H1 (cell line): ENCODE measurements around the gene HECTD4. TPM values are rescaled to one million over a fixed set of nuclear protein-coding genes. Genes with fewer than 3 reads are reported as not detected.

ENCODE experiments used
- CTCF ChIA-PET: fragments of 300-600 bp; sonication (Branson Sonifier 250); formaldehyde crosslinking; loops from one replicate; lab custom pipeline; 2021; ENCODE audit not compliant: partially characterized antibody; lab: Charles Lee
- POLR2A ChIA-PET: fragments of 300-600 bp; sonication (Branson Sonifier 250); formaldehyde crosslinking; loops from one replicate; lab custom pipeline; 2021; ENCODE audit warnings: inconsistent platforms; ENCODE audit not compliant: partially characterized antibody; lab: Charles Lee
- DNase-seq, 2 experiments: peaks; one replicate each; pipeline versions ENCODE4 v3.0.0 to v3.0.0-alpha.2; 2010 to 2022; ENCODE audit warnings: low spot score in 2 of 2, low read depth in 1 of 2, mixed read lengths in 1 of 2
- FAIRE-seq: peaks from 2 replicates; lab custom pipeline; 2011; peaks lifted over from hg19 to GRCh38; lab: Jason Lieb, UNC
- H2AFZ ChIP-seq: 2 replicates; pipeline ENCODE4 v1.8.1; 2012; ENCODE audit warnings: low read length, inconsistent platforms
- H2AK5ac ChIP-seq: 2 replicates; pipeline ENCODE4 v1.6.1; 2013; ENCODE audit warnings: low read depth, low read length
- H2BK120ac ChIP-seq: replicated peaks from 2 replicates; pipeline ENCODE3; 2013; ENCODE audit warnings: low read depth, low read length, inconsistent platforms
- H2BK12ac ChIP-seq: 2 replicates; pipeline ENCODE4 v1.6.1; 2013; ENCODE audit warnings: low read depth, low read length
- H2BK15ac ChIP-seq: 2 replicates; pipeline ENCODE4 v1.6.1; 2013; ENCODE audit warnings: low read length
- H2BK20ac ChIP-seq: 2 replicates; pipeline ENCODE4 v1.6.1; 2013; ENCODE audit warnings: low read length
- H2BK5ac ChIP-seq: 2 replicates; pipeline ENCODE4 v1.6.1; 2013; ENCODE audit warnings: low read depth, low read length
- H3K14ac ChIP-seq: 2 replicates; pipeline ENCODE4 v1.6.1; 2013; ENCODE audit warnings: inconsistent platforms; ENCODE audit not compliant: insufficient read length
- H3K18ac ChIP-seq: 2 replicates; pipeline ENCODE4 v1.6.1; 2013; ENCODE audit warnings: low read length; ENCODE audit errors: extremely low read depth
- H3K23ac ChIP-seq: 2 replicates; pipeline ENCODE4 v1.6.1; 2013; ENCODE audit warnings: inconsistent platforms; ENCODE audit not compliant: insufficient read length
- H3K23me2 ChIP-seq: 2 replicates; pipeline ENCODE4 v1.6.1; 2013; ENCODE audit warnings: low read depth, low read length
- H3K27ac ChIP-seq: 2 replicates; pipeline ENCODE4 v1.6.1; 2011; ENCODE audit warnings: low read depth, low read length, inconsistent platforms
- H3K27me3 ChIP-seq, 4 experiments: replicated peaks in 1 of 4; 1 replicate in 1 of 4; 2 replicates in 3 of 4; pipeline versions ENCODE4 v1.6.1 to v1.8.1; 2011 to 2013; ENCODE audit warnings: low read length in 3 of 4, mild to moderate bottlenecking in 3 of 4, inconsistent platforms in 2 of 4, mixed read lengths in 2 of 4, moderate library complexity in 1 of 4; ENCODE audit not compliant: control insufficient read depth in 3 of 4, insufficient read depth in 3 of 4; ENCODE audit errors: extremely low read depth in 1 of 4
- H3K36me3 ChIP-seq, 4 experiments: 2 replicates each; pipeline versions ENCODE4 v1.6.1 to v1.8.1; 2011 to 2013; ENCODE audit warnings: mild to moderate bottlenecking in 4 of 4, low read length in 3 of 4, moderate library complexity in 2 of 4, control low read depth in 1 of 4, inconsistent platforms in 1 of 4; ENCODE audit not compliant: insufficient read depth in 4 of 4, control insufficient read depth in 2 of 4
- H3K4ac ChIP-seq: replicated peaks from 2 replicates; pipeline ENCODE3; 2013; ENCODE audit warnings: low read length, low read depth, mixed read lengths, inconsistent platforms; ENCODE audit not compliant: insufficient read length
- H3K4me1 ChIP-seq, 4 experiments: replicated peaks in 1 of 4; 1 replicate in 1 of 4; 2 replicates in 3 of 4; pipeline versions ENCODE4 v1.6.1 to v1.8.1; 2011 to 2013; ENCODE audit warnings: low read length in 3 of 4, inconsistent platforms in 2 of 4, mixed read lengths in 1 of 4; ENCODE audit not compliant: insufficient read depth in 4 of 4, control insufficient read depth in 3 of 4
- H3K4me2 ChIP-seq, 2 experiments: 2 replicates each; pipeline versions ENCODE4 v1.6.1 to v1.8.1; 2011 to 2013; ENCODE audit warnings: low read depth in 2 of 2, low read length in 2 of 2, control low read depth in 1 of 2, inconsistent platforms in 1 of 2, mild to moderate bottlenecking in 1 of 2; ENCODE audit not compliant: insufficient read depth in 1 of 2
- H3K4me3 ChIP-seq, 4 experiments: fragments of 200-600, 300-600 bp in 1 of 4; sonication (generic), shearing (Covaris generic), sonication (Bioruptor Twin) in 1 of 4; 2 replicates each; pipeline versions ENCODE4 v1.5.1 to v1.8.1; 2011 to 2016; ENCODE audit warnings: low read length in 4 of 4, low read depth in 3 of 4, control low read depth in 2 of 4, inconsistent platforms in 2 of 4, mild to moderate bottlenecking in 2 of 4, mixed read lengths in 1 of 4, moderate library complexity in 1 of 4; ENCODE audit not compliant: insufficient read depth in 2 of 4; ENCODE audit errors: extremely low read depth in 1 of 4
- H3K56ac ChIP-seq: replicated peaks from 2 replicates; pipeline ENCODE3; 2013; ENCODE audit warnings: low read depth, mild to moderate bottlenecking, mixed read lengths, low read length, inconsistent platforms; ENCODE audit not compliant: insufficient read length
- H3K79me1 ChIP-seq: 2 replicates; pipeline ENCODE4 v1.6.1; 2013; ENCODE audit warnings: low read depth, low read length, control low read depth
- H3K79me2 ChIP-seq, 2 experiments: 2 replicates each; pipeline versions ENCODE4 v1.6.1 to v1.8.1; 2012 to 2013; ENCODE audit warnings: low read length in 2 of 2, mild to moderate bottlenecking in 2 of 2, inconsistent platforms in 1 of 2; ENCODE audit not compliant: insufficient read depth in 2 of 2, control insufficient read depth in 1 of 2
- H3K9ac ChIP-seq, 4 experiments: replicated peaks in 1 of 4; 1 replicate in 1 of 4; 2 replicates in 3 of 4; pipeline versions ENCODE4 v1.6.1 to v1.8.1; 2011 to 2013; ENCODE audit warnings: low read depth in 3 of 4, low read length in 3 of 4, control low read depth in 2 of 4, mild to moderate bottlenecking in 2 of 4, moderate library complexity in 2 of 4, inconsistent platforms in 1 of 4; ENCODE audit errors: extremely low read depth in 1 of 4
- H3K9me3 ChIP-seq, 2 experiments: 2 replicates each; pipeline versions ENCODE4 v1.6.1 to v1.8.1; 2012 to 2013; ENCODE audit warnings: mild to moderate bottlenecking in 2 of 2, moderate library complexity in 2 of 2, control low read depth in 1 of 2, inconsistent platforms in 1 of 2, low read depth in 1 of 2, low read length in 1 of 2, mixed read lengths in 1 of 2; ENCODE audit not compliant: insufficient read depth in 2 of 2
- H4K20me1 ChIP-seq, 2 experiments: replicated peaks in 1 of 2; 2 replicates each; pipeline versions ENCODE3 to v1.8.1; 2011 to 2013; ENCODE audit warnings: inconsistent platforms in 2 of 2, low read length in 2 of 2, mild to moderate bottlenecking in 1 of 2; ENCODE audit not compliant: insufficient read depth in 2 of 2, control insufficient read depth in 1 of 2
- H4K5ac ChIP-seq: 2 replicates; pipeline ENCODE4 v1.6.1; 2013; ENCODE audit warnings: low read length, low read depth, mixed read lengths, inconsistent platforms; ENCODE audit not compliant: insufficient read length
- H4K8ac ChIP-seq: 2 replicates; pipeline ENCODE4 v1.8.0; 2013; ENCODE audit warnings: mild to moderate bottlenecking, moderate library complexity, low read length, inconsistent platforms; ENCODE audit not compliant: insufficient read depth; ENCODE audit errors: extremely low read depth
- H4K91ac ChIP-seq: replicated peaks from 2 replicates; pipeline ENCODE3; 2013; ENCODE audit warnings: low read length, mixed read lengths, inconsistent platforms; ENCODE audit not compliant: insufficient read length
- CHD2 ChIP-seq: IDR thresholded peaks from 2 replicates; pipeline ENCODE4 v1.6.1; 2012; ENCODE audit warnings: low read length, improper control_type of control experiment
- CTCF ChIP-seq, 3 experiments: IDR thresholded peaks; 1 replicate in 2 of 3; 2 replicates in 1 of 3; pipeline versions ENCODE4 v1.5.1 to v1.6.1; 2011; ENCODE audit warnings: low read length in 3 of 3, mild to moderate bottlenecking in 3 of 3, inconsistent platforms in 2 of 3, low read depth in 1 of 3, moderate library complexity in 1 of 3; ENCODE audit not compliant: insufficient read depth in 1 of 3; ENCODE audit errors: control extremely low read depth in 1 of 3
- GABPA ChIP-seq: IDR thresholded peaks from 2 replicates; pipeline ENCODE4 v1.6.1; 2011; ENCODE audit warnings: mild to moderate bottlenecking, low read length, moderate library complexity, borderline replicate concordance; ENCODE audit not compliant: insufficient read depth
- HDAC6 ChIP-seq: IDR thresholded peaks from one replicate; pipeline ENCODE4 v1.7.1; 2012; ENCODE audit warnings: low read depth, mild to moderate bottlenecking, inconsistent platforms, low read length, moderate library complexity
- JUN ChIP-seq: IDR thresholded peaks from 2 replicates; pipeline ENCODE4 v1.6.1; 2011; ENCODE audit warnings: low read depth, mild to moderate bottlenecking, improper control_type of control experiment, low read length
- POLR2A ChIP-seq, 2 experiments: IDR thresholded peaks; 1 replicate in 1 of 2; 2 replicates in 1 of 2; pipeline ENCODE4 v1.6.1; 2011; ENCODE audit warnings: low read depth in 2 of 2, low read length in 2 of 2, mild to moderate bottlenecking in 2 of 2; ENCODE audit errors: control extremely low read depth in 1 of 2
- POU5F1 ChIP-seq: IDR thresholded peaks from 2 replicates; pipeline ENCODE4 v1.6.1; 2011; ENCODE audit warnings: low read depth, mild to moderate bottlenecking, low read length, moderate library complexity
- RAD21 ChIP-seq, 2 experiments: IDR thresholded peaks in 1 of 2; conservative IDR thresholded peaks in 1 of 2; 2 replicates each; pipeline ENCODE4 v1.6.1; 2011; ENCODE audit warnings: low read depth in 2 of 2, low read length in 2 of 2, improper control_type of control experiment in 1 of 2, inconsistent platforms in 1 of 2, mild to moderate bottlenecking in 1 of 2, moderate library complexity in 1 of 2
- SAP30 ChIP-seq: fragments of 300-600 bp; sonication (generic); IDR thresholded peaks from 2 replicates; pipeline ENCODE4 v1.7.1; 2012; ENCODE audit warnings: low read length, moderate library complexity, mild to moderate bottlenecking, inconsistent platforms; ENCODE audit not compliant: insufficient read depth, insufficient replicate concordance
- SRF ChIP-seq: IDR thresholded peaks from 2 replicates; pipeline ENCODE4 v1.6.1; 2011; ENCODE audit warnings: mild to moderate bottlenecking, low read depth, low read length, moderate library complexity
- YY1 ChIP-seq: IDR thresholded peaks from 2 replicates; pipeline ENCODE4 v1.6.1; 2011; ENCODE audit warnings: low read depth, mild to moderate bottlenecking, low read length
- WGBS, 2 experiments: shearing (Covaris generic) in 1 of 2; methylation state at CpG; one replicate each; pipeline versions ENCODE4 v1.1.6 to v1.1.7; 2013 to 2015; ENCODE audit warnings: low lambda C conversion rate in 2 of 2, mixed read lengths in 2 of 2, inconsistent platforms in 1 of 2, low coverage in 1 of 2, missing lambda C conversion rate in 1 of 2; ENCODE audit not compliant: insufficient replicate concordance in 2 of 2, insufficient coverage in 1 of 2, insufficient read length in 1 of 2; ENCODE audit errors: extremely low coverage in 1 of 2, missing lambda C conversion rate in 1 of 2; 5-methylcytosine and 5-hydroxymethylcytosine counted together
- polyA plus RNA-seq, 7 experiments: library from polyadenylated mRNA; depleted of rRNA in 3 of 7; stranded (reverse) in 5 of 7; unstranded in 2 of 7; fragments of >200 nt in 5 of 7; fragments of 200-250 nt in 2 of 7; gene quantifications; 1 replicate in 5 of 7; 2 replicates in 1 of 7; 4 replicates in 1 of 7; pipeline versions ENCODE4 v1.2.1 to v1.2.3, GENCODE V29; 2011 to 2013; ENCODE audit warnings: missing spikeins in 2 of 7, mixed read lengths in 2 of 7
- total RNA-seq: library from RNA; stranded (reverse); fragmentation: NEBNext Ultra II Directional; extraction: Animal tissue kit (Norgen Biotek cat#: 25700); gene quantifications from 2 replicates; pipeline ENCODE4 v1.2.1, GENCODE V29; 2021

The HECTD4 gene
- total and polyA plus RNA-seq, 2 of the 8 experiments (the other 6 are each of a cell fraction or from before 2014, with no cell fraction given): 6.5 to 33.7 TPM

GRCh38 chr12:112126911-112127310 is 255.3 kb downstream of the HECTD4 start:
- H3K4me1 ChIP-seq: peaks cover 0 to 4% (median 1%) of the 10 kb centered on the region in 4 experiments; a peak in 4 of 7 replicates
- no peak overlapping the region for H3K14ac ChIP-seq
- DNase-seq: no peak
- no peak overlapping the region for H2BK5ac ChIP-seq
- H3K9me3 ChIP-seq: no peaks in the 10 kb centered on the region
- H3K23ac ChIP-seq: no peak overlapping the region
- H2AFZ ChIP-seq: no peak overlapping the region
- H2BK120ac ChIP-seq: no peak overlapping the region
- H3K27ac ChIP-seq: no peak overlapping the region
- no peaks in the 10 kb centered on the region for H3K79me1 ChIP-seq
- H3K4me2 ChIP-seq: peak overlapping the region in 1 of 2 experiments; percentile 77; a peak in 1 of 4 replicates
- peaks cover 2 to 5% of the 10 kb centered on the region in 2 experiments; a peak in 1 of 4 replicates for H3K79me2 ChIP-seq
- H2AK5ac ChIP-seq: no peak overlapping the region
- H3K4ac ChIP-seq: no peak overlapping the region
- H4K91ac ChIP-seq: no peak overlapping the region
- H2BK20ac ChIP-seq: no peak overlapping the region
- POLR2A ChIA-PET: interaction anchor here (1.1 to 8.1 kb wide), 5 partner anchors 21 to 278 kb away, joined by 4 to 90 read pairs (median 6); partner anchors contain the start of genes ERP29, NAA25 and TMEM116
- no peak for FAIRE-seq
- WGBS, 2 experiments: 89% methylated on average over 7 of the region's 7 CpGs; no CpG with 5 or more reads in 1 of the 2 experiments
- H3K23me2 ChIP-seq: peaks cover 4% of the 10 kb centered on the region; the same call in 1 of the 2 replicates
- H3K9ac ChIP-seq: no peak overlapping the region
- no peak overlapping the region for H3K4me3 ChIP-seq
- no peak overlapping the region for H2BK12ac ChIP-seq
- H3K56ac ChIP-seq: no peak overlapping the region
- no peak overlapping the region for H2BK15ac ChIP-seq
- no peak overlapping the region for H4K5ac ChIP-seq
- CTCF ChIA-PET: interaction anchor here (0.6 to 2.2 kb wide), 2 partner anchors 14 to 183 kb away, joined by 3 to 7 read pairs; no protein-coding TSS in a partner anchor
- H4K8ac ChIP-seq: no peak overlapping the region
- no peaks in the 10 kb centered on the region for H3K27me3 ChIP-seq
- H4K20me1 ChIP-seq: peaks cover 2% of the 10 kb centered on the region in 2 experiments
- H3K36me3 ChIP-seq: no peaks in the 10 kb centered on the region; a peak in 1 of 8 replicates
- no peak overlapping the region for H3K18ac ChIP-seq
- TF ChIP-seq CTCF (IDR thresholded peaks at IDR 0.05; ENCODE audit: control extremely low read depth in 1 of 3, insufficient read depth in 1 of 3, low read depth in 1 of 3, low read length in 3 of 3) (no peak), RAD21 (IDR thresholded peaks at IDR 0.05 in 1 of 2, conservative IDR thresholded peaks at IDR 0.05 in 1 of 2; ENCODE audit: low read depth in 2 of 2, low read length in 2 of 2) (no peak), CHD2 (no peak), HDAC6 (no peak), GABPA (no peak), POU5F1 (no peak), SAP30 (no peak), YY1 (no peak), SRF (no peak), POLR2A (IDR thresholded peaks at IDR 0.05; ENCODE audit: control extremely low read depth in 1 of 2, low read depth in 2 of 2, low read length in 2 of 2) (no peak), JUN (no peak)
